Stimulated activated CD8-positive, alpha-beta memory T cell treated with anti-CD3 and anti-CD28 coated beads, Interleukin-12 subunit alpha, Interleukin-12 subunit beta, amount 100 ng/mL, for 4 hours (primary cell): Measurements from ENCODE around the gene CRIP3.
"Not testable (repeated sequence)": the region's sequence is repeated elsewhere in the genome, so short reads cannot be mapped to it uniquely, and the experiment has no call there.

Source experiments
- DNase-seq: peaks from one replicate; pipeline ENCODE4 v3.0.0-alpha.2; 2020; ENCODE audit warnings: low read depth

The CRIP3 gene

GRCh38 chr6:43306086-43306485 is 2.5 kb downstream of the CRIP3 start:
- DNase-seq, result no peak

GRCh38 chr6:43304882-43305281 is 3.7 kb downstream of the CRIP3 start:
- DNase-seq, result no peak

GRCh38 chr6:43304361-43304760 is 4.3 kb downstream of the CRIP3 start:
- DNase-seq, result no peak

- DNase-seq, result no peak
Measured at GRCh38 chr6:43303751-43304331, 4.8 kb downstream of the CRIP3 start.

- not testable (repeated sequence) for DNase-seq
Measured at GRCh38 chr6:43303006-43303405, 5.6 kb downstream of the CRIP3 start.

GRCh38 chr6:43302126-43302525 is 6.5 kb downstream of the CRIP3 start:
- DNase-seq, result no peak

GRCh38 chr6:43301081-43301870 is 7.3 kb downstream of the CRIP3 start:
- DNase-seq, result no peak

- no peak for DNase-seq
Measured at GRCh38 chr6:43299338-43300293, 9.0 kb downstream of the CRIP3 start.

- no peak for DNase-seq
Measured at GRCh38 chr6:43298565-43299337, 9.9 kb downstream of the CRIP3 start.

GRCh38 chr6:43297644-43298564 is 10.7 kb downstream of the CRIP3 start, which contains the start of gene SLC22A7:
Gene SLC22A7 (plus strand): TSS chr6:43298260. CDS start chr6:43298359, 99 bp downstream.
- DNase-seq, result no peak

- DNase-seq, result no peak
Measured at GRCh38 chr6:43296780-43297497, 11.7 kb downstream of the CRIP3 start.

- DNase-seq, result no peak
Measured at GRCh38 chr6:43295456-43295855, 13.2 kb downstream of the CRIP3 start.

- no peak for DNase-seq
Measured at GRCh38 chr6:43294536-43294935, 14.1 kb downstream of the CRIP3 start.

- DNase-seq, result no peak
Measured at GRCh38 chr6:43293698-43294097, 14.9 kb downstream of the CRIP3 start.

- DNase-seq, result no peak
Measured at GRCh38 chr6:43292763-43293318, 15.8 kb downstream of the CRIP3 start.

- no peak for DNase-seq
Measured at GRCh38 chr6:43292341-43292740, 16.3 kb downstream of the CRIP3 start.

- no peak for DNase-seq
Measured at GRCh38 chr6:43291708-43292107, 16.9 kb downstream of the CRIP3 start.

- no peak for DNase-seq
Measured at GRCh38 chr6:43290905-43291355, 17.7 kb downstream of the CRIP3 start.

- no peak for DNase-seq
Measured at GRCh38 chr6:43290339-43290904, 18.2 kb downstream of the CRIP3 start.
